Suprapubic skin (tissue), 4 donors: ENCODE results near the gene IGFBP2.

Experiments used
- EP300 ChIP-seq: sonication (generic); formaldehyde crosslinking; IDR thresholded peaks from one replicate; pipeline ENCODE4 v1.6.1; 2017; ENCODE audit warnings: antibody characterized with exemption
- POLR2A ChIP-seq, 2 donors: fragments of 450-650 bp; IDR thresholded peaks; one replicate each; pipeline ENCODE4 v1.6.1; 2017; ENCODE audit warnings: antibody characterized with exemption in 2 of 2, mild to moderate bottlenecking in 2 of 2, moderate library complexity in 2 of 2
- POLR2AphosphoS5 ChIP-seq, 3 donors: sonication (generic); formaldehyde crosslinking; IDR thresholded peaks; one replicate each; pipeline ENCODE4 v1.6.1; 2017; ENCODE audit warnings: antibody characterized with exemption in 3 of 3
- TF ChIP-seq, protein P1 (sequence below), 2 donors: fragments of 200-600 bp in 1 of 2; fragments of 450-650 bp in 1 of 2; sonication (generic) in 1 of 2; IDR thresholded peaks; one replicate each; pipeline ENCODE4 v1.5.1; 2016 to 2019; ENCODE audit warnings: antibody characterized with exemption in 2 of 2, mild to moderate bottlenecking in 1 of 2, moderate library complexity in 1 of 2

GRCh38 chr2:216674376-216674775 is 41.2 kb downstream of the IGFBP2 start:
- TF ChIP-seq, protein P1, sequence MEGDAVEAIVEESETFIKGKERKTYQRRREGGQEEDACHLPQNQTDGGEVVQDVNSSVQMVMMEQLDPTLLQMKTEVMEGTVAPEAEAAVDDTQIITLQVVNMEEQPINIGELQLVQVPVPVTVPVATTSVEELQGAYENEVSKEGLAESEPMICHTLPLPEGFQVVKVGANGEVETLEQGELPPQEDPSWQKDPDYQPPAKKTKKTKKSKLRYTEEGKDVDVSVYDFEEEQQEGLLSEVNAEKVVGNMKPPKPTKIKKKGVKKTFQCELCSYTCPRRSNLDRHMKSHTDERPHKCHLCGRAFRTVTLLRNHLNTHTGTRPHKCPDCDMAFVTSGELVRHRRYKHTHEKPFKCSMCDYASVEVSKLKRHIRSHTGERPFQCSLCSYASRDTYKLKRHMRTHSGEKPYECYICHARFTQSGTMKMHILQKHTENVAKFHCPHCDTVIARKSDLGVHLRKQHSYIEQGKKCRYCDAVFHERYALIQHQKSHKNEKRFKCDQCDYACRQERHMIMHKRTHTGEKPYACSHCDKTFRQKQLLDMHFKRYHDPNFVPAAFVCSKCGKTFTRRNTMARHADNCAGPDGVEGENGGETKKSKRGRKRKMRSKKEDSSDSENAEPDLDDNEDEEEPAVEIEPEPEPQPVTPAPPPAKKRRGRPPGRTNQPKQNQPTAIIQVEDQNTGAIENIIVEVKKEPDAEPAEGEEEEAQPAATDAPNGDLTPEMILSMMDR (IDR thresholded peaks at IDR 0.05): no peak
- TF ChIP-seq POLR2AphosphoS5 (IDR thresholded peaks at IDR 0.05) (no peak), POLR2A (IDR thresholded peaks at IDR 0.05) (no peak), EP300 (no peak)
